Astrocyte (in vitro differentiated cells and primary cell): Measurements from ENCODE around the gene KCNMA1.

Source experiments
- CTCF ChIP-seq: IDR thresholded peaks from 2 replicates; pipeline ENCODE4 v1.5.1; 2011; ENCODE audit warnings: low read depth, mild to moderate bottlenecking, inconsistent platforms, low read length, moderate library complexity; ENCODE audit not compliant: insufficient read depth
- EZH2 ChIP-seq: IDR thresholded peaks from 2 replicates; pipeline ENCODE4 v1.6.1; 2012; ENCODE audit warnings: mild to moderate bottlenecking, low read length, inconsistent platforms; ENCODE audit not compliant: insufficient read depth

- TF ChIP-seq EZH2 (no peak), CTCF (no peak)
These were observed 664.3 kb downstream of the KCNMA1 start for GRCh38 chr10:76973091-76974016.
